K562 (cell line): ENCODE results near the gene PAQR4. TPM values are rescaled to one million over a fixed set of nuclear protein-coding genes. Genes with fewer than 3 reads are reported as not detected.

Experiments
- ATAC-seq: fragments of 200-7000 bp; cut with Tn5 transposase; 3 replicates; pipeline ENCODE4 v1.9.1; 2020; ENCODE audit warnings: moderate library complexity
- BruUV-seq: library from RNA; stranded (reverse); fragments of 400-500 nt; replicated peaks from 2 replicates; lab custom pipeline; 2021; lab: Mats Ljungman, UMichigan
- CTCF ChIA-PET: fragments of 300-600 bp; formaldehyde crosslinking; extraction: SDS; loops from one replicate; lab custom pipeline; 2021; ENCODE audit warnings: low intra/inter-chr PET ratio; lab: Yijun Ruan, JAX
- POLR2A ChIA-PET: fragments of 300-600, 350-650 bp; sonication (Branson Sonifier 250); formaldehyde crosslinking; extraction: SDS; loops from one replicate; lab custom pipeline; 2021; ENCODE audit warnings: antibody characterized with exemption, inconsistent platforms; lab: Yijun Ruan, JAX
- DNase-seq, 4 experiments: peaks; one replicate each; pipeline versions ENCODE4 v3.0.0 to v3.0.0-alpha.2; 2011 to 2018; ENCODE audit warnings: low spot score in 3 of 4, mixed read lengths in 3 of 4; ENCODE audit errors: extremely low read depth in 1 of 4
- FAIRE-seq: peaks from 2 replicates; lab custom pipeline; 2011; peaks lifted over from hg19 to GRCh38; lab: Jason Lieb, UNC
- H2AFZ ChIP-seq: 2 replicates; pipeline ENCODE4 v1.6.0; 2011; ENCODE audit warnings: low read depth, low read length, control low read depth, inconsistent platforms
- H3K27ac ChIP-seq: fragments of 200-600 bp; 3 replicates; pipeline ENCODE4 v1.8.0; 2011; ENCODE audit warnings: low read depth, mild to moderate bottlenecking, control low read depth, inconsistent platforms, low read length, moderate library complexity, mixed read lengths; ENCODE audit errors: extremely low read depth
- H3K27me3 ChIP-seq, 2 experiments: fragments of 300-600 bp in 1 of 2; 2 replicates in 1 of 2; 3 replicates in 1 of 2; pipeline versions ENCODE4 v1.6.0 to v1.8.0; 2011; ENCODE audit warnings: inconsistent platforms in 2 of 2, low read length in 2 of 2, mild to moderate bottlenecking in 1 of 2, mixed read lengths in 1 of 2, moderate library complexity in 1 of 2; ENCODE audit not compliant: control insufficient read depth in 2 of 2, insufficient read depth in 2 of 2
- H3K36me3 ChIP-seq: fragments of 300-600 bp; 3 replicates; pipeline ENCODE4 v1.8.0; 2011; ENCODE audit warnings: mild to moderate bottlenecking, low read length, inconsistent platforms; ENCODE audit not compliant: control insufficient read depth, insufficient read depth
- H3K4me1 ChIP-seq, 2 experiments: fragments of 200-600 bp in 1 of 2; replicated peaks in 1 of 2; 2 replicates in 1 of 2; 3 replicates in 1 of 2; pipeline versions ENCODE4 v1.5.1 to v1.8.0; 2011; ENCODE audit warnings: inconsistent platforms in 2 of 2, low read length in 2 of 2, mild to moderate bottlenecking in 1 of 2, mixed read lengths in 1 of 2, moderate library complexity in 1 of 2; ENCODE audit not compliant: control insufficient read depth in 2 of 2, insufficient read depth in 2 of 2
- H3K4me2 ChIP-seq: 2 replicates; pipeline ENCODE4 v1.6.1; 2011; ENCODE audit warnings: low read length, control low read depth, inconsistent platforms, mixed read lengths; ENCODE audit not compliant: insufficient read depth
- H3K4me3 ChIP-seq: fragments of 200-600 bp; sonication (generic), shearing (Covaris generic); 2 replicates; pipeline ENCODE4 v1.5.1; 2016; ENCODE audit warnings: control low read depth, inconsistent platforms
- H3K79me2 ChIP-seq: fragments of 200-600 bp; 3 replicates; pipeline ENCODE4 v1.8.0; 2011; ENCODE audit warnings: low read length, inconsistent platforms; ENCODE audit not compliant: control insufficient read depth, insufficient read depth
- H3K9ac ChIP-seq, 2 experiments: 2 replicates each; pipeline versions ENCODE4 v1.6.0 to v1.6.1; 2011; ENCODE audit warnings: low read depth in 2 of 2, low read length in 2 of 2, control low read depth in 1 of 2, inconsistent platforms in 1 of 2, mild to moderate bottlenecking in 1 of 2, mixed read lengths in 1 of 2; ENCODE audit not compliant: insufficient read depth in 1 of 2
- H3K9me1 ChIP-seq: one replicate; pipeline ENCODE4 v1.6.0; 2011; ENCODE audit warnings: inconsistent platforms, mild to moderate bottlenecking, low read length, moderate library complexity; ENCODE audit not compliant: control insufficient read depth, insufficient read depth
- H3K9me3 ChIP-seq: replicated peaks from 2 replicates; pipeline ENCODE4 v1.5.1; 2011; ENCODE audit warnings: low read depth, low read length, inconsistent platforms; ENCODE audit not compliant: control insufficient read depth, insufficient read depth
- H4K20me1 ChIP-seq: replicated peaks from 2 replicates; pipeline ENCODE4 v1.6.1; 2011; ENCODE audit warnings: low read length, inconsistent platforms, mixed read lengths; ENCODE audit not compliant: control insufficient read depth, insufficient read depth
- C11orf30 ChIP-seq: fragments of 450-650 bp; IDR thresholded peaks from 2 replicates; pipeline ENCODE4 v1.6.1; 2016; ENCODE audit warnings: low read depth, mild to moderate bottlenecking
- CBX8 ChIP-seq: fragments of 200-600 bp; sonication (generic); IDR thresholded peaks from 2 replicates; pipeline ENCODE4 v1.6.1; 2012; ENCODE audit warnings: borderline replicate concordance, mixed run types, low read depth, mild to moderate bottlenecking, moderate library complexity, mixed read lengths, low read length, control low read depth, inconsistent platforms; ENCODE audit not compliant: poor library complexity, severe bottlenecking; ENCODE audit errors: extremely low read depth
- HLTF ChIP-seq: fragments of 450-650 bp; IDR thresholded peaks from 2 replicates; pipeline ENCODE4 v1.6.1; 2016
- KAT7 ChIP-seq: sonication (generic); formaldehyde crosslinking; IDR thresholded peaks from 2 replicates; pipeline ENCODE4 v1.8.0; 2022; ENCODE audit warnings: missing genetic modification reagents, mild to moderate bottlenecking, borderline replicate concordance
- MAFG ChIP-seq: fragments of 450-650 bp; conservative IDR thresholded peaks from 2 replicates; pipeline ENCODE4 v1.6.1; 2016; ENCODE audit warnings: missing genetic modification characterization, missing compliant biosample characterization
- NRF1 ChIP-seq, 2 experiments: fragments of 450-650 bp; IDR thresholded peaks in 1 of 2; conservative IDR thresholded peaks in 1 of 2; 2 replicates each; pipeline ENCODE4 v1.6.1; 2014; ENCODE audit warnings: mild to moderate bottlenecking in 2 of 2
- RBM39 ChIP-seq: fragments of 200-400 bp; formaldehyde crosslinking; optimal IDR thresholded peaks from 2 replicates; pipeline ENCODE3; 2018; ENCODE audit warnings: low read depth, low read length
- TBL1XR1 ChIP-seq, 2 experiments: IDR thresholded peaks; 2 replicates each; pipeline ENCODE4 v1.6.1; 2012; ENCODE audit warnings: improper control_type of control experiment in 2 of 2, low read length in 2 of 2, mild to moderate bottlenecking in 1 of 2
- ZBTB12 ChIP-seq: fragments of 250-450 bp; sonication (Bioruptor Pico); IDR thresholded peaks from 2 replicates; pipeline ENCODE4 v1.4.0; 2020
- ZEB2 ChIP-seq: fragments of 450-650 bp; IDR thresholded peaks from 2 replicates; pipeline ENCODE4 v1.6.1; 2016
- ZNF134 ChIP-seq: fragments of 250-450 bp; sonication (Bioruptor Pico); conservative IDR thresholded peaks from 2 replicates; pipeline ENCODE4 v1.4.0; 2020
- ZNF282 ChIP-seq: sonication (generic); formaldehyde crosslinking; IDR thresholded peaks from 2 replicates; pipeline ENCODE4 v1.8.1; 2023; ENCODE audit warnings: missing genetic modification reagents
- ZNF316 ChIP-seq: fragments of 450-650 bp; IDR thresholded peaks from 2 replicates; pipeline ENCODE4 v1.6.1; 2016
- ZNF431 ChIP-seq: sonication (generic); formaldehyde crosslinking; IDR thresholded peaks from 2 replicates; pipeline ENCODE4 v1.8.0; 2022; ENCODE audit warnings: mild to moderate bottlenecking, missing genetic modification reagents
- ZNF449 ChIP-seq: fragments of 250-450 bp; sonication (Bioruptor Pico); IDR thresholded peaks from 2 replicates; pipeline ENCODE4 v1.8.0; 2022; ENCODE audit warnings: moderate library complexity, mild to moderate bottlenecking, inconsistent platforms
- ZNF696 ChIP-seq: fragments of 250-450 bp; sonication (Bioruptor Pico); conservative IDR thresholded peaks from 2 replicates; pipeline ENCODE4 v1.4.0; 2020; ENCODE audit warnings: mild to moderate bottlenecking, moderate library complexity
- WGBS: fragments of 100-300 bp; shearing (Covaris generic); methylation state at CpG from one replicate; pipeline ENCODE4 v1.1.6; 2016; ENCODE audit warnings: low coverage, mixed read lengths; ENCODE audit not compliant: insufficient coverage; ENCODE audit errors: missing lambda C conversion rate; 5-methylcytosine and 5-hydroxymethylcytosine counted together
- in situ Hi-C: fragments of 300-500 bp; cut with MboI; formaldehyde crosslinking; loops from 4 replicates; pipeline ENCODE4 v1.15.0; 2018; ENCODE audit warnings: inconsistent platforms, mixed read lengths
- intact Hi-C: fragments of 100-400 bp; cut with micrococcal nuclease; formaldehyde crosslinking; loops from 2 replicates; pipeline ENCODE4 v1.14.2; 2022
- polyA plus RNA-seq, 8 experiments: library from polyadenylated mRNA; depleted of rRNA in 4 of 8; stranded (reverse) in 5 of 8; unstranded in 3 of 8; fragments of >200 nt; fragmentation: Nextera tagmentation in 2 of 8; fragmentation: Illumina TruSeq in 1 of 8; extraction: Ambion mirVana in 2 of 8; extraction: Trizol in 1 of 8; gene quantifications; 2 replicates each; pipeline versions ENCODE4 v1.2.1 to v1.2.3, GENCODE V29; 2011 to 2014; ENCODE audit warnings: inconsistent platforms in 1 of 8, missing spikeins in 1 of 8
- total RNA-seq, 7 experiments: library from RNA; depleted of rRNA in 6 of 7; stranded (reverse); fragments of >200 nt in 6 of 7; fragmentation: Illumina TruSeq in 2 of 7; extraction: Trizol in 2 of 7; gene quantifications; 2 replicates each; pipeline versions ENCODE4 v1.2.1 to v1.2.3, GENCODE V29; 2011 to 2021; ENCODE audit warnings: low replicate concordance in 1 of 7

The PAQR4 gene
- total and polyA plus RNA-seq, 9 of the 15 experiments (the other 6 are each of a cell fraction or from before 2014, with no cell fraction given), result 0.62 to 40.4 (median 19.5) TPM

GRCh38 chr16:2926650-2926999 is 42.5 kb upstream of the PAQR4 start:
- no TSS peak for BruUV-seq
- Histone ChIP-seq H3K4me2 (peak overlapping the region; percentile 65), H3K4me3 (no peak overlapping the region), H3K27me3 (no peaks in the 10 kb centered on the region), H3K27ac (no peak overlapping the region), H4K20me1 (no peaks in the 10 kb centered on the region), H3K9ac (no peak overlapping the region), H3K4me1 (peaks cover 3 to 22% of the 10 kb centered on the region in 2 experiments; a peak in 3 of 5 replicates), H2AFZ (peak overlapping the region; percentile 86), H3K9me1 (no peaks in the 10 kb centered on the region), H3K9me3 (no peaks in the 10 kb centered on the region), H3K36me3 (peaks cover 22% of the 10 kb centered on the region; the same call in 1 of the 3 replicates), H3K79me2 (no peaks in the 10 kb centered on the region)
- CTCF ChIA-PET, result interaction anchor here (1.1 to 2.2 kb wide), 3 partner anchors 52 to 732 kb away, joined by 3 to 17 read pairs (median 12); no protein-coding TSS in a partner anchor
- TF ChIP-seq ZNF431, result no peak
- TF ChIP-seq ZEB2, result no peak
- no peak for TF ChIP-seq ZBTB12 (CRISPR knock-in tag)
- no peak for TF ChIP-seq ZNF696
- TF ChIP-seq ZNF449 (CRISPR knock-in tag), result no peak
- TF ChIP-seq KAT7 (CRISPR knock-in tag), result no peak
- TF ChIP-seq HLTF, result no peak
- TF ChIP-seq ZNF134 (CRISPR knock-in tag), result no peak
- peak; percentile 42 for TF ChIP-seq RBM39
- peak in 1 of 2 experiments; percentile 15; a peak in 1 of 4 replicates for TF ChIP-seq NRF1 (conservative IDR thresholded peaks at IDR 0.05 in 1 of 2, IDR thresholded peaks at IDR 0.05 in 1 of 2)
- no peak for TF ChIP-seq MAFG (tag)
- peak; percentile 57 for TF ChIP-seq C11orf30
- TF ChIP-seq CBX8, result no peak
- TF ChIP-seq ZNF282 (CRISPR knock-in tag), result no peak
- no peak for TF ChIP-seq TBL1XR1 (IDR thresholded peaks at IDR 0.05; ENCODE audit: low read length in 2 of 2)
- TF ChIP-seq ZNF316, result peak; percentile 55; the same call in 1 of the 2 replicates
- in situ Hi-C loops, result loop anchor here (5.0 kb wide), 1 partner anchor 89 kb away; no protein-coding TSS in a partner anchor
- ATAC-seq (peak; percentile 38; the same call in 2 of the 3 replicates), FAIRE-seq (no peak), DNase-seq (no peak)
- intact Hi-C loops, result loop anchor here (5.0 kb wide), 1 partner anchor 56 kb away; the partner anchor contains the start of gene PKMYT1
- WGBS, result 58% methylated on average over 5 of the region's 5 CpGs
- POLR2A ChIA-PET, result interaction anchor here (0.7 to 1.0 kb wide), 3 partner anchors 13 to 123 kb away, joined by 3 read pairs; partner anchors contain the start of gene FLYWCH1
